CD4-positive, alpha-beta T cell treated with Interleukin-6 for 4 hours (primary cell): ENCODE results near the gene CCL25.
"Not testable (repeated sequence)": the region's sequence is repeated elsewhere in the genome, so short reads cannot be mapped to it uniquely, and the experiment has no call there.

ENCODE experiments used
- DNase-seq: peaks from one replicate; pipeline ENCODE4 v3.0.0-alpha.2; 2020; ENCODE audit warnings: mixed read lengths

The CCL25 gene

GRCh38 chr19:8087876-8088275 is 35.3 kb downstream of the CCL25 start:
- DNase-seq = no peak

DNA sequence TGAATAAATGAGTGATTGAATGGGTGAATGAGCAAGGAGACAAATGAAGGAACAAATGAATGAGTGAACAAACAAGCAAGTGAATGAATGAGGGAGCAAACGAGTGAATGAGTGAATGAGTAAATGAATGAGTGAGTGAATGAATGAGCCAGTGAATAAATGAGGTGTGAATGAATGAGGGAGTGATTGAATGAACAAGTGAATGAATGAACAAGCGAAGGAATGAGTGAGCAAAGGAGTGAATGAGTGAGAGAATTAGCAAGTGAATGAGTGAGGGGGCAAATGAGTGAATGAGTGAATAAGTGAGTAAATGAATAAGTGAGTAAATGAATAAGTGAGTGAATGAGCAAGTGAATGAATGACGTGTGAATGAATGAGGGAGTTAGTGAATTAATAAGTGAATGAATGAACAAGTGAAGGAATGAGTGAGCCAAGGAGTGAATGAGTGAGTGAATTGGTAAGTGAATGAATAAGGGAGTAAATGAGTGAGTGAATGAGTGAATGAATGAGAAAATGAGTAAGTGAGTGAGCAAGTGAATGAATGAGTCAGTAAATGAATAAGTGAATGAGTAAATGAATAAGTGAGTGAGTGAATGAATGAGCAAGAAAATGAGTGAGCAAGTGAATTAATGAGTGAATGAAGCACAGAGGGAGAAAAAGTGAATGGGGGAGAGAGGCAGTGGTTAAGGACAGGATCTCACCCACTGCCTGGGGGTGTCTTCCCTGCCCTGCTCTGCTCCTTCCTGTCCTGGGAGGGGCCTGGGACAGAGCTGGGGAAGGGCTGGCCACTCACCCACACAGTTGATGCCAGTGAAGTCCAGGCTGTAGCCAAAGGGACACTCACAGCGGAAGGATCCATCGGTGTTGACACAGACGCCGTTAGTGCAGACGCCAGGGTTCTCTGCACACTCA is 36.4 kb downstream of the CCL25 start:
- DNase-seq = no peak

DNA sequence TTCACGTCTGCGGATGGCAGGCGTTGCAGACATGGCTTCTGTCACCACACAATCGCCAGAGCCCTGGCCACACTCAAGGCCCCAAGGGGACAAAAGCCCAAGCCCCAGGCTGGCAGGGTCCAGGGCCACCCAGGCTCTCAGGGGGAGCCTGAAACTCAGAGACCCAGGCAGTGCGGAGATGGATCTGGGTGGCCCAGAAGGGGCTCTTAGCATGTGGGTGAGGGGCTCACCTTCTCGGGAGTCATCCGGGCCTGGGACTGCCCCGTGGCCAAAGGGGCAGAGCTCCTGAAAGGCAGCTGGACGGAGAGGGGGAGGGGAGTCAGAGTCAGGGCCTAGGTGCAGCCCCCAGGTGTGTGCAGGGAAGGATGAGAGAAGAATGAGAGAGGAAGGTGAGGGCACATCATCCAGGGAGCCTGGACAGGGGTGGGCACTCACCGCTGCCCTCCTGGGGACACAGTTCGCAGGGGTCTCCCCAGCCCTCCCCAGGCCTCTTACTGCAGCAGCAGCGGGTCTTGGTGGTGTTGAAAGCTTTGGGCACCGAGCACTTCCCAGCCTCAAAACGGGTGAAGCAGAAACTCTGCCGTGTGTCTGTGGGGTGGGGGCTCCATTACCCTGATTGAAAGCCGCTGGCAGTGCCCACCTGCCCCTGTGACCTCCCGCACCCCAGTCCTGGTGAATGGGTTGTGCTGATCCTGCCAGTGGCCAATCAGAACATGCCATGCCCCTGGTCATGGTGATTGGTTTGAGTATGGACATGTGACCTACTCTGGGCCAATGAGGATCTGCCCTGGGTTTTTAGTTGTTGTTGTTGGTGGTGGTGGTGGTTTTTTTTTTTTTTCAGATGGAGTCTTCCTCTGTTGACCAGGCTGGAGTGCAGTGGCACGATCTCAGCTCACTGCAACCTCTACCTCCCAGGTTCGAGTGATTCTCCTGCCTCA is 37.4 kb downstream of the CCL25 start:
- DNase-seq = no peak

DNA sequence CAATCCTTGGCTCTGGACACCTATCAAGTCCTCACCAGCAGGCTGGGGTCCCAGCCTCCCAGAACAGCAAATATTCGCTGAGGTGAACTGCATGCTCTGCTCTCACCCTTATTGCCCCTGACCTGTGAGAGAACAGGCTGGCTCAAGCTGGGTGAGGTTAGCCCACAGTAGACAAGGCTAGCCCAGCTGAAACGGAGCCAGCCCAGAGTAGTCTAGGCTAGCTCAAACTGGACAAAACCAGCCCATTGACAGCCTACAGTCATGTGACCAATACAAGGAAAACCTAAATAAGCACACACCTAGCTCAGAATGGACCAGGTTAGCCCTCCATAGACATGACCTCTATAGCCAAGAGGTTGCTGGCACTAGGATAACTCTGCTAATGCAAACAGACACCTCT is 38.4 kb downstream of the CCL25 start:
- no peak for DNase-seq

DNA sequence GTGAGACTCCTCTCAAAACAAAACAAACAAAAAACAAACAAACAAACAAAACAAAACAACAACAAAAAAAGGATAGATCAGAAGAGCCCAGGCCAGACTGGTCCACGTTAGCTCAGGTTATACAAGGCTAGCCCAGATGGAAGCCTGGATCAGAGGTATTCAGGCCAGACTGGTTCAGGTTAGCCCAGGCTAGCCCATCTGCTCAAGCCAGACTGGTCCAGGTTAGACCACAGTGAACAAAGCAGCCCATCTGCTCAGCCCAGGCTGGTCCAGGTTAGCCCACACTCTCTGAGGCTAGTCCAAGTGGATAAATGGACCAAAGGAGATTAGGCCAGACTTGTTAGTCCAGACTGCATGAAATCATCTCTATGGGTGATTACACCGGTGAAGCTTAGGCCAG is 41.2 kb downstream of the CCL25 start:
- DNase-seq = no peak

DNA sequence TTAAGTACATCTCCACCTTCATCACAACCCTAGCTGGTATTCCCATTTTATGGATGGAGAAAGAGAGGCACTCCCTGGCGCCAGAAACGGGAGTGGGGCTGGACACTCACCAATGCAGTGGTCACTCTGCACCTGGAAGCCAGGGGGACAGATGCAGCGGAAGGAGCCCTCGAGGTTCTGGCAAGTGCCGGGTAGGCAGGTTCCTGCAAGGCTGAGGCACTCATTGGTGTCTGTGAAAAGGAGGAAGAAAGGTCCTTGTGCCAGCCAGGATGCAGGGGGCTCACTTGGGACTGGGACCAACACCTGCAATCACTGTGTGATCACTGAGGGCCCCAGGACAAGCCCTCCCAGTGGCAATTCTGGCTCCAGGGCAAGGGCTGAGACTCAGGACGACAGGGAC is 41.8 kb downstream of the CCL25 start:
- no peak for DNase-seq

DNA sequence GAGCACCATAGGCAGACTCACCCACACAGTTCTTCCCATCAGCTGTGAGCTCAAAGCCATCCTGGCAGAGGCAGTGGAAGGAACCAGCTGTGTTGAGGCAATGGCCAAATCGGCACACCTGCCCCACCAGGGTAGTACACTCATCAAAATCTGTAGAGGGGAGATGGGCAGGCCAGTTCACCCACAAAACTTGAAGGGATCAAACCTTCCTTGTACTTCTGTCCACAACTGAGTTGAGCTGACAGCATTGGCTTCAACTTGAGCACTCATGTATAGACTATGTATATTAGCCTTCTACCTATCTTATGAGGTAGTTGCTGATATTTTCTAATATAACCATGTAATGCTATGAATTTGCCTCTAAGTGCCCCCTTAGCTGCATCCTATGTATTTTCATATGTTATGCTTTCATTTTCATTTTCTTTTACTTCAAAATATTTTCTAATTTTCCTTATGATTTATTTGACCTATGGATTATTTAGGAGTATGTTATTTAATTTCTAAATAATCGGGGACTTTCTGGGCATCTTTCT is 42.9 kb downstream of the CCL25 start:
- no peak for DNase-seq

- no peak for DNase-seq
These were observed 43.5 kb downstream of the CCL25 start for GRCh38 chr19:8096071-8096470.

GRCh38 chr19:8097198-8097597 is 44.6 kb downstream of the CCL25 start:
- DNase-seq = no peak

DNA sequence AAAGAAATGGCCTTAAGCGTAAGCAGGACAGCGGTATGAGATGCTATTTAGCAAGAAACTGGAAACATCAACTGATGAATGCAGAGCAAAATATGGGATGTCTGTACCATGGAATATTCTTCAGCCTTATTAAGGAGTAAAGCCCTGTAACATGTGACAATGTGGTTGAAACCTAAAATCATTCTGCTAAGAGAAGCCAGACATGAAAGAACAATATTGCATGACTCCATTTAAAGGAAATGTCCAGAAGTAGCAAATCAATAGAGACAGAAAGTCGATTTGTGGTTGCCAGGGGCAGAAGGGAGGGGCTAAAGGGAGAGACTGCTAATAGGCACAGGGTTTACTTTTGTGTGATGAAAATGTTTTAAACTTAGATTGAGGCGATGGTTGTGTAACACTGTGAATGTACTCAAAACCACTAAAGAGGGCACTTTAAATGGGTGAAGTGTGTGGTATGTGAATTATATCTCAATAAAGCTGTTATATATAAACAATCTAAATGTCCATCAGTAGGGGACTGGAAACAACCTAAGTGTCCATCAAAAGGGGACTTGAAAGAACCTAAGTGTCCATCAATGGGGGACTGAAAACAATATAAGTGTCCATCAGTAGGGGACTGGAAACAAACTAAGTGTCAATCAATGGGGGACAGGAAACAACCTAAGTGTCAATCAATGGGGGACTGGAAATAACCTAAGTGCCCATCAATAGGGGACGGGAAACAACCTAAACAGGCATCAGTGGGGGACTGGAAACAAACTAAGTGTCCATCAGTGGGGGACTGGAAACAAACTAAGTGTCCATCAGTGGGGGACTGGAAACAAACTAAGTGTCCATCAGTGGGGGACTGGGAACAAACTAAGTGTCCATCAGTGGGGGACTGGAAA is 45.4 kb downstream of the CCL25 start:
- no peak for DNase-seq

DNA sequence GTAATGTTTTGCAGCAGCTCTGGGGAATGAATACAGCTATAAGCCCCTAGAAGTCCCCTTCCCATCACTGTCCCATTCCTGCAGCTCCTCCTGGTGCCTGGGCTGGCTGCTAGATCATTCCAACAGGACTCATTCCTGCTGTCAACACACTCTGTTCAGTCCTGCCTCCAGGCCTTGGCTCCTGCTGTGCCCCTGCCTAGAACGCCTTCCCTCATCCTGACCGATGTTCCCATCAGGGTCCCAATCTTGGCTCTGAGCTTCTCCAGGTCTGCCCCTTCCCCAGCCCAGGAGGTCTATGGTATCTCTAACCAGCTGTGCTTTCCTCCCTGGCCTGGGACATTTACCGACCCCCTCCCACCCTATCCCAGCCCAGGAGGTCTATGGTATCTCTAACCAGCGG is 48.8 kb downstream of the CCL25 start:
- DNase-seq = no peak

DNA sequence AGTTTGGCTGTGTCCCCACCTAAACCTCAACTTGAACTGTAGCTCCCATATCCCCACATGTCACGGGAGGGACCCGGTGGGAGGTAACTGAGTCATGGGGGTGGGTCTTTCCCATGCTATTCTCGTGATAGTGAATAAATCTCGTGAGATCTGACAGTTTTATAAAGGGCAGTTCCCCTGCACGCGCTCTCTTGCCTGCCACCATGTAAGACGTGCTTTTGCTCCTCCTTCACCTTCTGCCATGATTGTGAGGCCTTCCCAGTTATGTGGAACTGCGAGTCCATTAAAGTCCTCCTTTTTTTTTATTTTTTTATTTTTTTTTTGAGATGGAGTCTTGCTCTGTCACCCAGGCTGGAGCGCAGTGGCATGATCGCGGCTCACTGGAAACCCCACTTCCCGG is 49.4 kb downstream of the CCL25 start:
- DNase-seq = not testable (repeated sequence)

DNA sequence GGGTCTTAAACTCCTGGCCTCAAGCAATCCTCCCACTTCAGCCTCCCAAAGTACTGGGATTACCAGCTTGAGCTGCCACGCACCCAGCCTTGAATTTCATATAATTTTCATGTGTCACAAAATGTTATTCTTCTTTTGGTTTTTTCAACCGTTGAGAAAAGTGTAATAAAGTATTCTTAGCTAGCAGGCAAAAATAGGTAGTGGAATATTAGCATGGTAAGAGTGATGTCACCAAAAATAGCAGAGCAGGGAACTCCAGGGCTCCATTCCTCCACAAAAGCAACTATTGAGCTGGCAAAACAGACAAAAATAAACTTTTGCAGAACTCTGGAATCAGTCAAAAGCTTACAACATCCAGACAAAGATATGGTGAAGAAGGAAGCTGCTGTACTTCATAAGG is 52.9 kb downstream of the CCL25 start:
- no peak for DNase-seq

DNA sequence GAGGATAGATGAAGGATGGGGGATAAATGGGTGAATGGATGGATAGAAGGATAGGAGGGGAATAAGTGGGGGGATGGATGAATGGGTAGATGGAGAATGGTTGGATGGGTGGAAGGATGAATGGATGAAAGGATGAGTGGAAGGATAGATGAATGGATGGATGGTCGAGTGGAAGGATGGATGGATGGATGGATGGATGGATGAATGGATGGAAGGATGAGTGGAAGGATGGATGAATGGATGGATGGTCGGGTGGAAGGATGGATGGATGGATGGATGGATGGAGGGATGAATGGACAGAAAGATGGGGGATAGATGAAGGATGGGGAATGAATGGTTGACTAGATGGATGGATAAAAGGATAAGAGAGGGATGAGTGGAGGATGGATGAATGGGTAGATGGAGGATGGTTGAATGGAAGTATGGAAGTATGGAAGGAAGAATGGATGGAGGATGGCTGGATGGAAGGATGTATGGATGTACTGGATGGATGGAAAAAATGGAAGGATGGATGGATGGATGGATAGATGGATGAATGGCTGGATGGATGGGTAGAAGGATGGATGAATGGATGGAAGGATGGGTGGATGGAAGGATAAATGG is 54.8 kb downstream of the CCL25 start:
- no peak for DNase-seq

- no peak for DNase-seq
These were observed 56.2 kb downstream of the CCL25 start for GRCh38 chr19:8108560-8109445.

- no peak for DNase-seq
These were observed 56.9 kb downstream of the CCL25 start for GRCh38 chr19:8109455-8109854.

- DNase-seq = no peak
These were observed 57.5 kb downstream of the CCL25 start for GRCh38 chr19:8109890-8110662.

- DNase-seq = no peak
These were observed 58.4 kb downstream of the CCL25 start for GRCh38 chr19:8110931-8111330.

- DNase-seq = no peak
These were observed 58.8 kb downstream of the CCL25 start for GRCh38 chr19:8111376-8111775.
